ENCODE results near the gene CHST7. TPM values are rescaled to one million over a fixed set of nuclear protein-coding genes. Genes with fewer than 3 reads are reported as not detected.

The CHST7 gene
- total RNA-seq, 4 donors from 2014 or later, result 11.5 to 36.4 (median 19.6) TPM

DNA sequence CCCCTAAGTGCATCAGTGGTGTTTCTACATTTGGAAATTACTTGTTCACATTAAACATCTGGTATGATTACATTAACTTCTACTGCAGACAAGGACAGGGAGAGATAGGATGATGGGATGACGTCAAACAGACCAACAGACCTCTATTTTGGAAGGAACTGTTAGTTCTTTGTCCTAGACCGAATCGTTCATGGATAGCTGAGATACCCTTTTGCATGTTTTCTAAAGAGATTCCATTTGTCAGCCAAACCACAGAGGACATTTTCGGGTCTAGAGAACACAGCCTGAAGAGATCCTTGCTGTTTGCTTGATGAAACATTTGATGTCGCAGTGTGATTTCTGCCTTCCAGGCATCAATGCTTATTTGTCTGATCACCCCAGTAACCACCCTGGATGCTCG is 27.7 kb downstream of the CHST7 start:
- no peak for DNase-seq (ENCODE audit: low spot score in 2 of 2)
- no peak overlapping the region for H3K4me3 ChIP-seq (ENCODE audit: low read depth, poor library complexity, severe bottlenecking)
- WGBS, 2 donors, result 56 to 66% methylated on average over 6 of the region's 6 CpGs
- TF ChIP-seq, protein P1, sequence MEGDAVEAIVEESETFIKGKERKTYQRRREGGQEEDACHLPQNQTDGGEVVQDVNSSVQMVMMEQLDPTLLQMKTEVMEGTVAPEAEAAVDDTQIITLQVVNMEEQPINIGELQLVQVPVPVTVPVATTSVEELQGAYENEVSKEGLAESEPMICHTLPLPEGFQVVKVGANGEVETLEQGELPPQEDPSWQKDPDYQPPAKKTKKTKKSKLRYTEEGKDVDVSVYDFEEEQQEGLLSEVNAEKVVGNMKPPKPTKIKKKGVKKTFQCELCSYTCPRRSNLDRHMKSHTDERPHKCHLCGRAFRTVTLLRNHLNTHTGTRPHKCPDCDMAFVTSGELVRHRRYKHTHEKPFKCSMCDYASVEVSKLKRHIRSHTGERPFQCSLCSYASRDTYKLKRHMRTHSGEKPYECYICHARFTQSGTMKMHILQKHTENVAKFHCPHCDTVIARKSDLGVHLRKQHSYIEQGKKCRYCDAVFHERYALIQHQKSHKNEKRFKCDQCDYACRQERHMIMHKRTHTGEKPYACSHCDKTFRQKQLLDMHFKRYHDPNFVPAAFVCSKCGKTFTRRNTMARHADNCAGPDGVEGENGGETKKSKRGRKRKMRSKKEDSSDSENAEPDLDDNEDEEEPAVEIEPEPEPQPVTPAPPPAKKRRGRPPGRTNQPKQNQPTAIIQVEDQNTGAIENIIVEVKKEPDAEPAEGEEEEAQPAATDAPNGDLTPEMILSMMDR (IDR thresholded peaks at IDR 0.05), result no peak
- no peak for TF ChIP-seq POLR2A (IDR thresholded peaks at IDR 0.05)
- intact Hi-C loops (cut with DNase I; ENCODE audit: low total_unique reads), result no loop called here

DNA sequence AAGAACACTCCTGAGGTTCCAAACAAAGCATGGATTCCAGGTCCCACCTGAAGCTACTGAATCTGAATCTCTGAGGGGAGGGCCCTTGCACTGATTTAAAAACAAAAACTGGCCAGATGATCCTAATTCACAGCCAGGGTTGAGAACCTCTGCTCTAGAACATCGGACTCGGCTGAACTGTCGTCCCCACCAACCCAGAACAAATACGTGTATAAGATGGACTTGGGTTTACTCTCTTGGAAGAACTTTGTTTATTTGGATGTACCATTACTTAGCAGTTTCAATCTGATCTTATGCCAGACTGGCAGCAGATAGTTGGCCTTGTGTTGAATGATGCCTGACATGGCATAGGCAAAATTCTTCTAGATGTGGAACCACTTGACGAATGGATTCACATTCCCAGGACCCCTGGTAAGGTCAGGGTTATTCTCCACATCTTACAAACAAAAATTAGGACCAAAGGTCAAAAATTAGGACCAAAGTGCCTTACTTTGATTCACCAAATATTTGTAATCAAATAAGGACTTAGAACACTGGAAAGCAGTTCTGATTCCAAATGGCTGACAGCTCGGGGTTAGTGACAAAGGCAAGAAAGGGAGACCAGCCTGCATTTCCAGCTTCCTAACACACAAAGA is 29.0 kb downstream of the CHST7 start:
- no peak for TF ChIP-seq POLR2A (IDR thresholded peaks at IDR 0.05)
- TF ChIP-seq, protein P1 (IDR thresholded peaks at IDR 0.05), result no peak
- WGBS, 2 donors, result 88 to 94% methylated on average over 6 of the region's 6 CpGs
- H3K4me3 ChIP-seq (ENCODE audit: low read depth, poor library complexity, severe bottlenecking), result no peak overlapping the region
- peak in 1 of 2 donors; percentile 26 for DNase-seq (ENCODE audit: low spot score in 2 of 2)
- intact Hi-C loops (cut with DNase I; ENCODE audit: low total_unique reads), result no loop called here

DNA sequence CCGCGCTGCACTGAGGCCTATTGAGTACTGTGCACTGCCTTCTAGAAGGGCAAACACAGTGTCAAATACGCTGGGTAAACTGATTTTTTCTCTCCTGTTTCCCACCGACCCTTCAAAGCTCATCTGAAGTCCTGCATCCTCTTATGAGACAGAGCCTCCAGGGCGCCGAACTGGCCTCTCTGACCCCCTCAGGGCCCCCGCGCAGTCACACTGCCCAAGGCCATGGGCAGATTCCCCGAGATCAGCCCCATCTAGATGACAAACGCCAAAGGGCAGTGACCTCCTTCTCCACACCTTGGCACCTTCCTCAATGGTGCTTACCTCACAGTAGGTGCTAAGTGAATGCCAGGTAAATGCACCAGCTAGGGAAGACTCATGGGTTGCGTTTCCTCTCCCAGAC is 34.4 kb downstream of the CHST7 start:
- DNase-seq (ENCODE audit: low spot score in 2 of 2), result peak in 1 of 2 donors; percentile 74
- intact Hi-C loops (cut with DNase I; ENCODE audit: low total_unique reads), result no loop called here
- H3K4me3 ChIP-seq (ENCODE audit: low read depth, poor library complexity, severe bottlenecking), result no peak overlapping the region
- 74 to 77% methylated on average over 9 to 11 of the region's 11 CpGs for WGBS, 2 donors
- no peak for TF ChIP-seq POLR2A (IDR thresholded peaks at IDR 0.05)
- TF ChIP-seq, protein P1 (IDR thresholded peaks at IDR 0.05), result no peak

DNA sequence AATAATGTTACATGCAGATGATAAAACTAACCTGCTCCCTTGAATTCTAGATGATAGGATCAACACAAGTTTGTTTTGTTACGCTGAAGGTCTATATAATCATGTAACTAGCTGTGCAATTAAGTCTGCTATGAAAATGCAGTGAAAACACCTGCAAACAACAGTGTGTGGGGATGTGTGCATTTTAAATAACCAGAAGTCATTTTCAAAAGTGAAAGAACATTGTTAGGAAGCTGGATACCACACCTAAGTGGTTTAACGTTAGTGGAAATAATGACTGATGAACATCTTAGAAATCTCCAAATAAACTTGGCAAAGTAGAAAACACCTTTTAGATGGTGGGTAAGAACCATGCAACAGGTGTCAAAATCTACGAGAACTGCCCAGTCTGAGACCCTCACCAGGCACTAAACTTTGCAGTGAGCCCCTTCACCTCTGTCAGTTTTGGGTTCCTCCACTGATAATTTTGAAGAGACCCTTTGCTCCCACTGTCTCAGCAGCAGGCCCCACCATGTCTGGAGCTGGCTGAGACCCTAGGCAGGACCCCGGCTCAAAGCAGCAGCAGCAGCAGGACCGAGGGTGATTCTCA is 36.6 kb downstream of the CHST7 start:
- 70 to 75% methylated on average over 3 to 5 of the region's 5 CpGs for WGBS, 2 donors
- DNase-seq (ENCODE audit: low spot score in 2 of 2), result peak in 1 of 2 donors; percentile 17
- no peak overlapping the region for H3K4me3 ChIP-seq (ENCODE audit: low read depth, poor library complexity, severe bottlenecking)
- intact Hi-C loops (cut with DNase I; ENCODE audit: low total_unique reads), result no loop called here
- TF ChIP-seq, protein P1 (IDR thresholded peaks at IDR 0.05), result no peak
- no peak for TF ChIP-seq POLR2A (IDR thresholded peaks at IDR 0.05)

DNA sequence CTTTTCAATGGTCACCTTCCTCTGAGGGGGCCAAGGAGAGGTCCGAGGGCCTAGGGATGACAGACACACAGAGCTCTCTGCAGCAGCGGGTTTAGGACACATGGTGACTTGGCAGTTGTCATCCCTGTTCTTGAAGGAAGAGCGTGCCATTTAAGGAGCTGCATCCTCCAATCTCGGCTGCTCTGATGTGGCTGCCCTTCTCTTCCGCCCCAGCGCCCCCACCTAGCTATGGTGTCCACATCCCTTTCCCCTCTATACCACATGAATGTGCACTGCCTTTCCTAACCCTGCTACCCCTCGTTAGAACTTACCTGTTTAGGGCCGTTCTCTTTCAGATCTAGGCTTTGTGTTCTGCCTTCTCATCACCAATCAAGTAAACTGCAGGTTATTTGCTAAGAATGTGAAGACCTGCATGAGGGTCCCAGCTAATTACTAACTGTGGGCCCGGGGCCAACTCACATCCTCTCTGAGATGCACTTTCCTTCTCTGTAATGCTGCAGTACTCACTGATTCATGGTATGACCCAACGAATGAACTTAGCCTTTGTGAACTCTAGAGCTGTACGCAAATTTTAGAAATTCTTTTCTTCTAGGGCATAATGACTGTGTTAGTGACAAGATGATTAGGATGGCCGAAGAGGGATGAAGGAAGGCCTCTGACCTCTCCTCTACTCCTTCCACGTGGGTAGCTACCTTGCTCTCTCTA is 38.2 kb downstream of the CHST7 start:
- WGBS, 2 donors, result 76 to 77% methylated on average over 13 of the region's 13 CpGs
- peak in 1 of 2 donors; percentile 5 for DNase-seq (ENCODE audit: low spot score in 2 of 2)
- no peak overlapping the region for H3K4me3 ChIP-seq (ENCODE audit: low read depth, poor library complexity, severe bottlenecking)
- intact Hi-C loops (cut with DNase I; ENCODE audit: low total_unique reads), result no loop called here
- TF ChIP-seq POLR2A (IDR thresholded peaks at IDR 0.05), result no peak
- TF ChIP-seq, protein P1 (IDR thresholded peaks at IDR 0.05), result no peak
